GM19099 (cell line): ENCODE measurements around the gene PYCARD.

Source experiments
- POLR2A ChIP-seq: IDR thresholded peaks from 3 replicates; pipeline ENCODE4 v1.6.1; 2011; ENCODE audit warnings: low read depth; ENCODE audit not compliant: insufficient read length; ENCODE audit errors: extremely low read depth

The PYCARD gene

DNA sequence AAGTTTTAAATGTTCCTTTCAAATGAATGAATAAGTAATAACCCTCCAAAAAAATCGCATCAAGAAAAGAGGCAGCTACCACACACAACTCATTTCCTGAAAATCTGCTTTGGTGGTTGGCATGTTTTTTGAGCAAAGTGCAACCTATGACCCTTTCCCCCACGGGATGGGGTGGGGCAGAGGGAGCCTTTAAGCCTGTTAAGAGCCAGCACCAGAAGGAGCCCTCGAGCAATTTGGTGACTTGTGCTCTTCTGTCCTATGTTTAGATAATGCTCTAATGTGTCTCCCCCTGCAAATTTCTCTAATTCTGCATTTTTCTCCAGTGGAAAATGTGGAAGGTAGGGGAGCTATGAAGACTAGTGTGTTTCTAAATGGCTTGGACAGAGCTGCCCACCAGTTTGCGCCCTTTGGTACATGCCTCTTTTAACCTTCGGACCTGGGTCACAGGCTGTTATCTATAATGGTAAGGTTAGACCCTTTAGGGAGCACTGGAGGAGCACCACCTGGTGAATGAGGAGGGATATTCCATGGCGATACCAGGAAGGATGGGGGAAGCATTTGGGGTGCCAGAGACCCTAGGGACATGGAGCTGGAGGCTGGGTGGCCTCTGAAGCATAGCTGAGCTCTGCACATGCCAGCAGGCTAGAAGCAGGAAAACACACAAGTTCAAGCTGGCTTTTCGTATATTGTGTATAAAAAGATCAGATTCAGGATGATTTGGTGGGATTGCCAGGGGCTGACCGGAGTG is 1.6 kb downstream of the PYCARD start:
- TF ChIP-seq POLR2A: no peak

DNA sequence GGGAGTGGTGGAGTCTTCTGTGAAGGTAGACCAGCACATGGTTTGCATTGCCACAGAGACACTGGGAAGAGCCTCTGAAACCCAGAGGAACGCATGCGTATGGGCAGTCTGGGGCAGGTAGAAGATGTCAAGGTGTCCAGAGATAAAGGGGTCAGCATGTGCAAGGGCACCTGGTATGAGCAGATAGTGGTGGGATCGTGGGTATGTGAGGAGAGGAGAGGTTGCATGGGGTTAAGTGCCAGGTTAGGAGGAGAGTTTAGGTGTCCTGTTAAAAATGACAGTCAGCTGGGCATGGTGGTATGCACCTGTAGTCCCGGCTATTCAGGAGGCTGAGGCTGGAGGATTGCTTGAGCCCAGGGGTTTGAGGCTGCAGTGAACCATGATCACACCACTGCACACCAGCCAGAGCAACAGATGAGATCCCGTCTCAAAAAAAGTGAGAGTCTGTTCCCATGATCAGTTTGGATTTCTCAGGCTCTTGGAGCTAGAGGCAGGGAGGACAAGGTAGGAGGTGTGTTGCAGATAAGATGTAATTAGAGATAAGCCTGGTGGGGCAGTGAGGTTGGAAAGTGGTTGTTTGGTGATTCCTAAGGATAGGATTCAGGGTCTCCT is 3.0 kb downstream of the PYCARD start:
- TF ChIP-seq POLR2A: peak; percentile 21

DNA sequence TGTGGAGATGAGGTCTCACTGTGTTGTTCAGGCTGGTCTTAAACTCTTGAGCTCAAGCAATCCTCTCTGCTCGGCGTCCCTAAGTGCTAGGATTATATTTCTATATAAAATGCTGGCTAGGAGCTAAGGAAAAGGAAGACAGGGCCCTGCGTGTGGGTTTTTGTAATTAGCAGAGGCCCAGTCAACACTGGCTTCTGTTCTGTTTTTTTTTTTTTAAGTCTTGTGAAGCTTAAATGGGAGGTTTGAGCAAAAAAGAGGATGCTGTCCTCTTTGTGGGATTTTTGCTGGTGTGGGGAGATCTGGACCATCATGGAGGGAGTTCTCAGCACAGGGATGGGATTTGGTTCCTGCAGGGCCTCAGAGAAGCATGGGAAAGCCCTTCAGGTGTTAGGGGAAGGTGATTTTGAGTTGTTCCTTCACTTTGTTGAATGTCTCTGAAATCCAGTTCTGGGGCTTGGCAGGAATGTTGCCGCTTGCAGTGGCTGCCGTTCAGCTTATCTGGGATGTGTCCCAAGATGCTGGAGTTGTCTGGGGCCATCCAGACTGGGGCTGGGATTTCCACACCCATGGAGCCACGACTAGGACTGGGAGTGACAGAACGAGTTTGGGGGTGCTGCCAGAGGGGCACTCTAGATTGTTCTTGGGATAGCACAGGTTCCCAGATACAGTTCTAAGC is 4.2 kb downstream of the PYCARD start:
- TF ChIP-seq POLR2A: no peak

DNA sequence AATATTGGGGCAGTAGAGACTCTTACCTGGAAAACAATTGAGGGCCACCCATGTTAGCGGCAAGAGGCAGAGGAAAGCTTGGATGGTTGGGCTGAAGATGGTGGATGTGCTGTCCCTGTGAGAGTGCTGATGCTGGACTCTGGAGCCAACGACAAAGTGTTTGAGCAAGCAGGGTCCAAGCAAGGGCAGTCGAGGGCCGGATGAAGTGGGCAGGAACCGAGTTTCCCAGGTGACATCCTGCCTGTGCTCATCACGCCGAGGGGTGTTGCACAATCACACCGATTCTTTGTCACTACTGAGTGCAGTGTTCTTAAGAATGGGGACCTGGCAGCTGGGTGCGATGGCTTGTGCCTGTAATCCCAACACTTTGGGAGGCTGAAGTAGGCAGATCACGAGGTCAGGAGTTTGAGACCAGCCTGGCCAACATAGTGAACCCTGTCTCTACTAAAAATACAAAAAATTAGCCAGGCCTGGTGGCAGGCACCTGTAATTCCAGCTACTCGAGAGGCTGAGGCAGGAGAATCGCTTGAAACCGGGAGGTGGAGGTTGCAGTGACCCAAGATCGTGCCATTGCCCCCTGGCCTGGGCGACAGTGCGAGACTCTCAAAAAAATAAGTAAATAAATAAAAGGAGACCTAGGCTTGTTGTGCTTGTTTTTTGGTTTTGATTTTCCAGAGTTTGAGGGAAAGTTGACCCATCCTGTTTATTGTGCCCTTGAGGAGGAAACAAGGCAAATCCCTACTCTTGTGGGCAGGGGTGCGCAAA is 6.1 kb downstream of the PYCARD start:
- no peak for TF ChIP-seq POLR2A

DNA sequence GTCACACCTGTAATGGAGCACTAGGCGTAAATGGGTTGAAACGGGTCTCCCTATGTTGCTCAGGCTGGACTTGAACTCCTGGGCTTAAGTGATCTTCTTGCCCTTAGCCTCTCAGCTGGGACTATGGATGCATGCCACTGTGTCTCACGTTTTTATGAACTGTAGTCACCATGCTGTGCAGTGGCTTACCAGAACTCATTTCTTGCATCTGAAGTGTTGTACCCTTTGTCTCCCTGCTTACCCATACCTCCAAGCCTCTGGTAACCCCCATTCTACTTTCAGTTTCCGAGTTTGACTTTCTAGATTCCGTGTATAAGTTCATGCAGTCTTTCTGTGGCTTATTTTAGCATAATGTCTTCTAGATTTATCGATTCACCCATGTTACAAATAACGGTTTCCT is 7.7 kb downstream of the PYCARD start:
- TF ChIP-seq POLR2A: no peak

DNA sequence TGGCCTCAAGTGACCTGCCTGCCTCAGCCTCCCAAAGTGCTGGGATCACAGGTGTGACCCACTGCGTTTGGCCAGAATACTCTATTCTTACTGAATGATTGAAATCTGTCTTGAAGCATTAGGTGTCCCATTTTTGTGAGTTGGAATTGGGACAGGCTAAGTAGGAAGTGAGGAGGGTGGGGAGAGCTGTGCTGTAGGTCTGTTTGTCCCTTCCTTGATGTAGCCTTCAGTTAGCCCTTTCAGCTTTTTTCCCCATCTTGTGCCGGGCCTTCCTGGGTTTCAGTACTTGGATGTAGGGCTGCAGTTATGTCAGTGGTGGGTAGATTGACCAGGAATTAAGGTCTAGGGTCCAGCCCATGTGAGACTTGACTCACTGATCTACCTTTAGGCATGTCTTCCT is 8.7 kb downstream of the PYCARD start:
- TF ChIP-seq POLR2A: peak; percentile 21

DNA sequence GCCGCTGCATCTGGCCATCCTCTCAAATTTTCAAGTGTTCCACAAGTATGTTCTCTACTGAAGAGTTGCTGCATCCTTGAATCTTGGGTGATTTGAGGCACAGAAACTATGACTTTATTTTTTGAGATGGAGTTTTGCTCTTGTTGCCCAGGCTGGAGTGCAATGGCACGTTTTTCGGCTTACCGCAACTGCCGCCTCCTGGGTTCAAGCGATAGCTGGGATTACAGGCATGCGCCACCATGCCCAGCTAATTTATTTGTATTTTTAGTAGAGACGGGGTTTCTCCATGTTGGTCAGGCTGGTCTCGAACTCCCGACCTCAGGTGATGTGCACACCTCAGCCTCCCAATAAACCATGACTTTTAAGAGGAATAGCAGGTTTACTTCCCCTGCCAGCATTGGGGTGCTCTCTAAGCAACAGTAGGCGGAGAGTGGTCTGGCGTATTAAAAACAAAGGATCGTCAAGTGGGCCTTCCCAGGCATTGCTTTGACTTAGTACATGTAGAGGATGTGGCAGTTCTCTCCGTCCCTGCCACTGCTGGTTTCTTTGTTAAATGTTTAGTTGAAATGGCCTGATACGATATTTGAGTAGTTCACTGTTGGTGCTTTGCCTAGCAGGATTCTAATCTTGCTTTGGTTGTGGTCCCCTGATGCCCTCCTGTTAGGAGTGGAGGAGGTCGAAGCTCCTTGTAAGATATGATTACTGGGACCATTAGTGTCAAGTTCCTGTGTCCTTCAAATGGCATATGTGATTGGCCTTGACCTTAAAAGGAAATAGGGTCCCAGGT is 9.5 kb downstream of the PYCARD start:
- no peak for TF ChIP-seq POLR2A

DNA sequence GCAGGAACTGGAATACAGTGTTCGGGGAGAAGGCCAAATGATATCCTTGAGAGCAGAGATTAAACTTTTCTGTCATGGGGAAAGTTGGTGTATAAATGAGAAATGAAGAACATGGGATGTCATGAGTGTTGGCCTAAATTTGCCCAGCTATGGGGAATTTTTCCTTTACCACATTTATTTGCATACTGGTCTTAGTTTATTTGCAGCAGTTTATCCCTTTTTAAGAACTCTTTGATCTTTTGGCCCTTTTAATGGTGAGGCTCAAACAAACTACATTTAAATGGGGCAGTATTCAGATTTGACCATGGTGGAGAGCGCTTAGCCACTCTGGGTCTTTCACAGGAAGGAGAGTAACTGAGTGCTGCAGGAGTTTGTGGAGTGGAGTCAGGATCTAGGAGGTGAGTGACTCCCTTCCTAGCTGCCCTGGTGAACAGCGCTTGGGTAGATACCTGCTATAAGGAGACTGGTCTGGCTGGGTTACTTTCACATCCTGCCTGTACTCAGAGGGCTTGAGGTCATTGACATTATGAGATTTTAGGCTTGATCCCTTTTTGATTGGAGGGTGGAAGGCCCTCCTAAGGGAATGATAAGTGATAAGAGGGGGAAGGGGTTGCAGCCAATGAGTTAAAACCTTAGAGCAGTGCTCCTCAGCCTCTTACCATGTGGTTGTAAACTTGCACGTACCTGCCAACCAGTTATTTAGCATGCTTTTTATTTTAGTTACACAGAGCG is 10.7 kb downstream of the PYCARD start:
- no peak for TF ChIP-seq POLR2A

DNA sequence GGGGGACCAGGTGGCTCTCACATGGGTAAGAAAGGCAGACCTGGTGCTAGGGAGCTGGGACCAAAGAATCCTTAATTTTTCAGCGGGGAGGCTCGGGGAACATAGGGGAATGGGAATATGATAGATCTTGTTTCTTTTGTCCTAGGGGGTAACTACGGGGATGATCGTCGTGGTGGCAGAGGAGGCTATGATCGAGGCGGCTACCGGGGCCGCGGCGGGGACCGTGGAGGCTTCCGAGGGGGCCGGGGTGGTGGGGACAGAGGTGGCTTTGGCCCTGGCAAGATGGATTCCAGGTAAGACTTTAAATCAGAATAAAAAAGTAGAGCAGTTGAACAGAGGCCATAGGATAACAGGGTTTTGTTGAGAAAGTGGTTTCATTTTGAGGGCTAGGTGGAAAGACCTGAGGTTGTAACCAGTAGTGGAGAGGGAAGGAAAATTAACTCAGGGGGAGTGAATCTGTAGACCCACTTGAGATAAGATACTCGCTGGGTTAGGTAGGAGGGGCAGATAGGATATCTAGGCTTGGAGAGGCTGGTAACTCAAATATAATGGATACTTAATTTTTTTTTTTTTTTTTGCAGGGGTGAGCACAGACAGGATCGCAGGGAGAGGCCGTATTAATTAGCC is 11.6 kb downstream of the PYCARD start:
- no peak for TF ChIP-seq POLR2A

DNA sequence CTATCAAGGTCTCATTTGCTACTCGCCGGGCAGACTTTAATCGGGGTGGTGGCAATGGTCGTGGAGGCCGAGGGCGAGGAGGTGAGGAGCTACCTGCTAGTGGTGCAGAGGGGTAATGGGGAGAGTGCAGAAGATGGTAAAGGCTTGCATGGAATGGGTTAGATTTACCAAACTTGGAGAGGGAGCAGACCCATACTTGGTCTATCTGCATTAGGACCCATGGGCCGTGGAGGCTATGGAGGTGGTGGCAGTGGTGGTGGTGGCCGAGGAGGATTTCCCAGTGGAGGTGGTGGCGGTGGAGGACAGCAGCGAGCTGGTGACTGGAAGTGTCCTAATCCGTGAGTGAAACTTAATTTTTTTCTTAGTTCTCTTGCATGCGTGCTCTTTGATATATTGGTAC is 12.5 kb downstream of the PYCARD start:
- no peak for TF ChIP-seq POLR2A

DNA sequence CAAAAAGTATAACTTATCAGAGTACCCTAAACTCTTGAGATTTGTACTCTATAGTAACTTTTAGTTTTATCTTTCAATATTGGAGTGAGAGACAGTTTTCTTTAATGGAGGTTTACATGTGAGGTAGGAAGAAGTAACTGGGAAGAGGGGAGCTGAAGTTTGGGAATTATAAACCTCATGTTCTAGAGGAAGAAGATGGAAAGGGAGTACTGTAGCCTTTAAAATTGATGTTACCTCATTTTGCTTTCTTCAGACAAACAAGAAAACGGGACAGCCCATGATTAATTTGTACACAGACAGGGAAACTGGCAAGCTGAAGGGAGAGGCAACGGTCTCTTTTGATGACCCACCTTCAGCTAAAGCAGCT is 13.2 kb downstream of the PYCARD start:
- TF ChIP-seq POLR2A: no peak

DNA sequence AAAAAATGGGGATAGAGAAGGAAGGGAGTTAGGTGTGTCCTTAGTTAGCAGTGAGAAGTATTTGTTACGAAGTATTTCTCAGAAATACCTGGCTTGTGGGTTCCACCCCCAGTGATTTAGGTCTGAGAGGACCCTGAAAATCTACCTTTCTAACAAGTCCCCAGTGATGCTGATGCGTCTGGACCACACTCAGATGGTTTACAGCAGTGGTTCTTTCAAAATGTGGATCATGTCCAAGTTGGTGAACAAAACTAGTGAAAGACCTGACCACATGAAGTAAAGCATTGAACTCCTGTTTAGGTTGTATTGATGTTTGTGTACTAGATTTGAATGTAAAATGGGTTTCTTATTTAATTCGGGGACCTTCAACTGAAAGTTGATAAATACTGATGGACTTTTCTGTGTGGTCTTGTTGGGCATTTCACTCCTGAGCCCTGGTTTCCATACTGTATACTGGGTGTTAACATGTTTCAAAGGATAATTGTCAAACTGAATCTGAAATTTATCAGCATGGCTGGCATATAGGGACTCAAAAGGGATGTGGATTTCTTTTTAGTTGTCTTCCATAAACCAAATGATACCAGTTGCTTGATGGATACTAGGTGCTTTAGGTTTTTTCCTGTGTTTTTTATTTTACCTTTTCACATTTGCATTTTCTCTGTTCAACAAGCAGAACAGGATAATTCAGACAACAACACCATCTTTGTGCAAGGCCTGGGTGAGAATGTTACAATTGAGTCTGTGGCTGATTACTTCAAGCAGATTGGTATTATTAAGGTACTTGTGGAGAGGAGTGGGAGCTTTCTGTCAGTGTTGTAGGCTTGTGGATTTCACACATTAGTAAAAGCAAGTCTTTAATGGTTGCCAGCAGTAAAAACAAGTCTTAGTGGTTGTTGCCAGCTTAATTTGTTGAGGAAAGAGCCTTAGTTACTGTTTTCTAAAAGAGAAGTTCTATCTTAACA is 13.8 kb downstream of the PYCARD start:
- TF ChIP-seq POLR2A: no peak

DNA sequence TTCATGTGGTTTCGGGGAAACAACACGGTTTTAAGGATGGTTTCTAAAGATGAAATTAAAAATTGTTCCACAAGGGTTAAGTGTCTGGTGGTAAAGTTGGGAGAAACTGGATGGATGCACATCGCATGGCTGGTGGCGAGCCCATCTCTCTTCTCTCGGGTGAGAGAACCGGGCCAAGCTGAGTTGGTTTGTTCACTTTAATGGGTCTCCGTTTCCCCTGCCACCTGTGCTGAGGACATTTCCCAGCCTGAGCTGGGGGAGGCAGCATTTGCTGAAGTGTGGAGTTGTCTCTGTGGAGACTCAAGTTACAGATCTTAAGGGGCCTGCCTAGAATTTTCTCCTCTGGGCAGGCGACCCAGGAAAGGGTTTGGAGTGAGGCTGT is 14.8 kb downstream of the PYCARD start:
- no peak for TF ChIP-seq POLR2A
